Left cardiac atrium (tissue), 4 donors: ENCODE results near the gene ADAMTS17. TPM values are rescaled to one million over a fixed set of nuclear protein-coding genes. Genes with fewer than 3 reads are reported as not detected.

Experiments used
- ATAC-seq, 2 donors: fragments of 200-7000 bp; cut with Tn5 transposase; one replicate each; pipeline ENCODE4 v1.9.1; 2020; ENCODE audit warnings: mild to moderate bottlenecking in 2 of 2, moderate library complexity in 2 of 2
- DNase-seq: peaks from one replicate; pipeline ENCODE4 v3.0.0-alpha.2; 2020
- intact Hi-C, 2 donors: fragments of 100-400 bp; cut with DNase I; formaldehyde crosslinking; loops; one replicate each; pipeline versions ENCODE4 v1.14.1 to v1.15.1; 2022 to 2023
- total RNA-seq, 2 donors: library from RNA; stranded (reverse); fragmentation: NEBNext Ultra II Directional; extraction: Animal tissue kit (Norgen Biotek cat#: 25700); gene quantifications; one replicate each; pipeline ENCODE4 v1.2.1, GENCODE V29; 2021
- donor health status: DM: no; HTN: yes; CAD: no.
- donor health status: DM: no; HTN: yes; CAD: no; lungs with severe emphysema.
- donor health status: DM: yes; HTN: yes; CAD: no.
- donor health status: Dilated cardiomyopathy.

Gene ADAMTS17
- total RNA-seq, 2 donors from 2014 or later, result 3.2 to 6.3 TPM

DNA sequence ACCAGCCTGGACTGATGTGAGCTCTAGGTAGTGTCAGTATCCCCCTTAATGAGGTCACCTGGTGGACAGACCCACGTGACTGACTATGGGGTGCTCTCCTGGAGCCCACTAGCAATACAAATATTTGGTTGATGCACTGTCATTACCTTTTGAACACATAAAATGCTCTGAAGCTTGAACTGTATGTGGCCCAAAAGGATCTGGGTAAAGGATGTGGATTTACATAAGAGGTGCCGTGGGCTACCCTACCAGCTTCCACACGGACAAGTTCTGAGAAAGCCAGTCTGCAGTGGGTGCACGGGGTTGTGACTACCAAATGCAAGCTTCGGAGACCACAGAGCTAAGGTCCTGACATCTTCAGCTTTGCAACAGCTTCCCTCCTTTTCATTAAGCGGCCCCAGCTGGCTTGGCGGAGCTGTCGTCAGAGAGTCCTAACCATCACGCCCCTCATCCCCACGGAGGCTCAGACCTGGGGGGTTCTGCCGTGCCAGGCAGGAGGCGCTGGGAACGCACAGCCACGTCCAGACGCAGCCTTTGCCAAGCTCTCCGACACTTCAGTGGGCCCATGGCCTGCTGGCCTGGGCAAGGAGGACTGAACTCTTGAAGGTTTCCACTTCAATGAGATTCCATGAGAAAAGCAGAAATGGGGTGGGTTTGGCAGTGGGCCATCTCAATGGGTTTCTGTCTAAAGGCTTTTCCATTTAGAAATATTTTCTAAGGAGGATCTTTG, 228.3 kb downstream of the ADAMTS17 start:
- intact Hi-C loops, result loop anchor here in 1 of 2 donors (10.0 kb wide), 1 partner anchor 221 kb away; no protein-coding TSS in a partner anchor
- peak; percentile 32 to 46 for ATAC-seq
- peak; percentile 70 for DNase-seq

GRCh38 chr15:100112636-100113305, 229.0 kb downstream of the ADAMTS17 start:
- no peak for DNase-seq
- no peak for ATAC-seq

DNA sequence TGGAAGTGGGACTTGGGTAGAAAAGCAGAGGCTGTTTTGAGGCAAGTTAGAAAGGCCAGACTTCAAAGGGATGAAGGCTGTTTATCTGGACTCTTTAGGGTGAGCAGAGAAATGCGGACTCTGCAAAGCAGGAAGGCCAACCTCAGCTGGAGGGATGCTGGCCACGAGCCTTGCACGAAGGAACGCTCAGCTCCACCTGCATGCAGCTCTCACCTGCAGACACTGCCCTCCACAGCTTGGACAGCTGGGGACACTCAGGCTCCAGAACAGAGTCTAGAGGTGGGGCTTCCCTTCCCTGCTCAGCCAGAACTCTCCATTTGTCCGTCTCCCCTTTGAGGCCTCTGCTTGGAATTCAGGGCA, 229.7 kb downstream of the ADAMTS17 start:
- DNase-seq (no peak), ATAC-seq (no peak)
- intact Hi-C loops, result loop anchor here in 1 of 2 donors (10.0 kb wide), 1 partner anchor 223 kb away; no protein-coding TSS in a partner anchor

More at GRCh38 chr15:100112636-100113305, 229.0 kb downstream of the ADAMTS17 start:
- intact Hi-C loops, result loop anchor here in 1 of 2 donors (10.0 kb wide), 1 partner anchor 222 kb away; no protein-coding TSS in a partner anchor

DNA sequence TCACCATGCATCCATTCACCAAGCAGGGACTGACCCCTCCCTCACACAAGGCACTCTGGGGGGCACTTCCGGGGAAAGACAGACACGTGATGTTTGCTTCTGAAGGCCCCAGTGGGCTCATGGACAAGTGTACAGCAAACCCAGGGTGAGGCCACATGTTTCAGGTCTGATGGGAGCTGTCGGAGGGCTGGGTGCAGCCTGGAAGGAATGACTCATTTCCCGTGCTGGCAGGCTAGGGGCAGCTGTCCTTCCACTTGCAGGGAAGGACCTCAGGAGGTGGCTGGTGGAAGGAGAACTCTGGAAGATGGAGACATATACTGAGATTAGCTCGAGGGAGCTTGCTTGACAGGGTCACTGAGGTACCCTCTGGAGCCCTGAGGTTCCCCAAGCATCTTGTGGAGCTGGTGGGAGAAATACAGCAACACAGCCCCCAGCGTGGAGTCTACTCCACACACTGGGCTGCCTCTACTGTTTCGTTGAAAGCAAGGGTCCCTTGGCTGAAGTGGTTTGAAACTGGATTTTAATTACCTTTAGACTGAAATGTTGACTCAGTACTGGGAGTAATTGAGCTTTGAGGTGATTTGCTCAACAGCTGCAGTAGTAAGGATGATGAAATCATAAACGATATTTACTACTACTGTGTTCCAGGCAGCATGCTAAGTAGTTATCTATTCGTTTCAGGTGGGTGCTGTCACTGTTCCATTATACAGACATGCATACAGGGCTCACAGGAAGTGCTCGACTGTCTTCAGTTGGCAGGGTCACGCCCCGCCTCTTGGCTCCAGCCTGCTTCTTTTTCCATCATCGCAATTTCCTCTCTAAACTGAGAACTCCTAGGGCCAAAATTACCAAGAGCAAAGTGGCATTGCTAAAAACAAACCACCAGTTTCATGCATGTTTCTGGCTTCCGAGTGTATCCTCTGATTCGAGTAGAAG, 230.4 kb downstream of the ADAMTS17 start:
- ATAC-seq (peak; percentile 27 to 82), DNase-seq (peak; percentile 84)
- intact Hi-C loops, result loop anchor here in 1 of 2 donors (10.0 kb wide), 1 partner anchor 223 kb away; no protein-coding TSS in a partner anchor

DNA sequence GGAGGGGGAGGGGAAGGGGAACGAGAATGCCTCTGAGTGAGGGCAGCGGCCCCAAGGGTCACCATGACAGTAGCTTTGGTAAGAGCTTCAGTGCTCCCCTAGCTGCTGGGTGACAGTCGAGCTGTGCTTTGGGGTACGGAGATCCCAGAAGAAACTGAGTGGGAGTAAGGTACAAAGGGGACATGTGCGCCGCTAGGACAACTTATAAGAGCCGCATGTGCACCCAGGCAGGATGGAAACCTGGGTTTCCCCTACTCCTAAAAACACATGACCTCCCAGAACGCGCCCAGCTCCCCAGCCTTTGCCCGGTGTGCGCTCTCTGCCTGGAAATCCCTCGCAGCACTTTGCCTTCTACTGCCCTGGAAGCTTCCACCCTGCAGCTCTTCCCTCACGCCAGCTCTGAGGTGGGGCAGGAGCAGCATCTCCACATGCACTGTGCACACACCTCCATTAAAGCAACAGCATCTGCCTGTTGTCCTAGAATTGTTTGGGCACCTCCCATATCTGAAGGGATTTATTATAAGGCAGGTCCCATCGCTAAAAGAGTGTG, 232.2 kb downstream of the ADAMTS17 start:
- DNase-seq (no peak), ATAC-seq (no peak)
- intact Hi-C loops, result loop anchor here in 1 of 2 donors (10.0 kb wide), 1 partner anchor 225 kb away; no protein-coding TSS in a partner anchor

DNA sequence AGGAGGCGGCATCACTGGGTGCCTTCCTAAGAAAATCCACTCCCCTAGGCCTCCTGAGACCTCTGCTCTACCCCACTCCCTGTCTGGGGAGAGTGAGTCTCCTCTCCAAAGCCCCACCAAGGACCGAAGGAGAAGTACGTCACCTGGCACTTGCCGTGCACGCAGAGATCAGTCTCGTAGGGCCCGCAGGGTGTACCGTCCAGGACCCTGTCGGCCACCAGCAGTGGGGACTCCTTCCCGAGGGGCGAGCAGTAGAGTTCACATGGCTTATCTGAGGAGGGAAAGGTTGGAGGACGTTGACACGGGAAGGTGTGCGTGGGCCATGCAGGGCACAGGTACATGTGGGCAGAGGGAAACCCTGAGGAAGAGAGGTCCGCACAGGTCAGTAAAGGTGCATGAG, 232.9 kb downstream of the ADAMTS17 start:
- ATAC-seq (no peak), DNase-seq (no peak)
- intact Hi-C loops, result no loop called here

DNA sequence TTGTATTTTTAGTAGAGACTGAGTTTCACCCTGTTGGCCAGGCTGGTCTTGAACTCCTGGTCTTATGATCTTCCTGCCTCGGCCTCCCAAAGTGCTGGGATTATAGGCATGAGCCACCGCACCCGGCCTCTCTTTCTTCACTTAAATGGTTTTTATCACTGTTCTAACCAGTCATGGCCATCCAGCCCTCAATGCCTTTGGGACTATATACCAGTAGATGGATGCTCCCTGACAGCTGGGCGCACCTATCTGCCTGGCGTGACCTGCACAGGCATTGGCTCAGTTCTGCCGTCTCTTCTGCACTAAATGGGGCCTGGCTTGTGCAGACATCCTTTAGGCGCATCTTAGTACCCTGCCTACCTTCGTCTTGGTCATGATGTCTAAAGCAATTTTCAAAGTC, 233.4 kb downstream of the ADAMTS17 start:
- ATAC-seq (no peak), DNase-seq (no peak)
- intact Hi-C loops, result no loop called here

DNA sequence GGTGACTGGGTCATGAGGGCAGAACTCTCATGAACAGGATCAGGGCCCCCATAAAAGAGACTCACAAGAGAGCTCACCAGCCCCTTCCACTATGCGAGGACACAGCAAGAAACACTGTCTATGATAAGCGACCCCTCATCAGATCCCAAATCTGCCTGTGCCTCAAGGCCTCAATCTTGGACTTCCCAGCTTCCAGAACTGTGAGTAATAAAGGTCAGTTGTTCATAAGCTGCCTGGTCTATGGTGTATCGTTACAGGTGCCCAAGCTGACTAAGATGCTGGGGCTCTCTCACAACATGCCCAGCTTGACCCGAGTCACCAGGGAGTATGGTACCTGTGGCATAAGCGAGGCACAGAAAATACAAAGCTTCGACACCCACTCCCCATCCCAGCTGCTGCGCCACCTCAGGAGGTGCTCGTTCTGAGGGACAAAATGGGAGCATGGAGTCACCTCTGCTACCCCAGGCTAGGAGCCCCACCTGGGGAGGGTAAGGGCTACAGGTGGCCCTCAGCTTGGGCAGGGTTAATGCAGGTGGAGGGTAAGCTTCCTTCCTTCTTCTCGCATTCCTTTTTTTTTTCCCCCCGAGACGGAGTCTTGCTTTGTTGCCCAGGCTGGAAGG, 234.1 kb downstream of the ADAMTS17 start:
- intact Hi-C loops, result no loop called here
- no peak for ATAC-seq
- no peak for DNase-seq

GRCh38 chr15:100107151-100107550, 234.6 kb downstream of the ADAMTS17 start:
- DNase-seq (no peak), ATAC-seq (no peak)
- intact Hi-C loops, result no loop called here

DNA sequence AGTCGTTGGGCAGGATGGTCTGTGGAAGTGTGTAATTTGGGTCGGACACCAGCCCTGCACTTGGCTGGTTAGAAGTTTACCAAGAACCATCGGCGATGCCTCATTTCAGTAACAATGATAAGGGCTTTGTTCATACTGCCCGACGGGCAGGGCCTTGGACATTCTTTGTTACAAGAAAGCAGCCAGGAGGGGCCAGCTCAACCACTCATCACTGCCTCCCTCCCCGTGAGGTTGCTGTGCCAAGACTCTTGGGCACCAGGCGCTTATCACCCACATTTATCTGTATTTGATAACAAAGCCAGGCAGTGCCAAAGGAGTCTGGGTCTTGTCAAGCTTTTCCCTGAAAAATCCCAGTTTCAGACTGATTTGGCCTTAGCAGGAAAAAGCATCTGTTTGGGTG, 235.0 kb downstream of the ADAMTS17 start:
- DNase-seq, result no peak
- ATAC-seq, result peak in 1 of 2 donors; percentile 7
- intact Hi-C loops, result no loop called here

- ATAC-seq (no peak), DNase-seq (no peak)
Measured at GRCh38 chr15:100105101-100105500, 236.7 kb downstream of the ADAMTS17 start.

GRCh38 chr15:100104245-100104644, 237.5 kb downstream of the ADAMTS17 start:
- intact Hi-C loops, result no loop called here
- no peak for ATAC-seq

More at GRCh38 chr15:100105101-100105500, 236.7 kb downstream of the ADAMTS17 start:
- intact Hi-C loops, result no loop called here

DNA sequence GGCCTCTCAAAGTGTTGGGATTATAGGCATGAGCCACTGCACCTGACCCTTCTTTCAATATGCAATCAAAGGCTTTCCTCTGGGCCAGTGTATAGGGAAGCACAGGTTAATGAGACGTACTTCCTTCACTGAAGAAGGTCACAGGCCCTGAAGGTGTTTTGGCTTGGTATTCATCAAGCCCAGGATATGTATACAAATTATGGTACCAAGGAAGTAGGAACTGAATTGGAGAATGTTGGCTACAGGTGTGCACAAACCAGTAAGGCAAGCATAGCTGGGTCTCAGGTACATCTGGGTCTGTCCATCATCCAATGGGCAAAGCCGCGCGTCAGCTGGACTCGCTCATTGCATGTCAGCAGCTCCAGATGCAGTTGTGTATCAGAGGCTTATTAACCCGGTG, 237.9 kb downstream of the ADAMTS17 start:
- DNase-seq (no peak), ATAC-seq (no peak)
- intact Hi-C loops, result no loop called here

More at GRCh38 chr15:100104245-100104644, 237.5 kb downstream of the ADAMTS17 start:
- no peak for DNase-seq

GRCh38 chr15:100101426-100102089, 240.2 kb downstream of the ADAMTS17 start:
- ATAC-seq, result peak; percentile 51 to 90
- peak; percentile 45 for DNase-seq
- intact Hi-C loops, result no loop called here

DNA sequence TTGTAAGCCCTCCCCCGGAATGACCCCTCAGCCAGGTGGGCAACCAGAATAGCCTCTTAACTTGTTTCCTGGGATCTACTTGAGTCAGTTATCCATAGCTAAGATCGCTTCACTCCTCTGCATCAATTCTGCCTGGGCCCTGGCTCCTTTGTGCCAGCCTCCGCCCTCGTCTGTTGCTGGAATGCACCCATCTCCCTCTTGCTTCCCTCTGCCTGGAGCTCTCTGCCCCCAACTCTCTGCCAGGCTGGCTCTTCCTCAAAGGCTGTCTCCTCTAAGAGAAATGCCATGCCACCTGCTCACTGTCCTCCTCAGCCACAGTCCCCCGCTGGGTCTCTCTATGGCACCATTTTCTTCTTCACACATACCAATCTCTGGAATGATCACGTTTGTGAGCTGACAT, 240.8 kb downstream of the ADAMTS17 start:
- DNase-seq (no peak), ATAC-seq (no peak)
- intact Hi-C loops, result no loop called here

DNA sequence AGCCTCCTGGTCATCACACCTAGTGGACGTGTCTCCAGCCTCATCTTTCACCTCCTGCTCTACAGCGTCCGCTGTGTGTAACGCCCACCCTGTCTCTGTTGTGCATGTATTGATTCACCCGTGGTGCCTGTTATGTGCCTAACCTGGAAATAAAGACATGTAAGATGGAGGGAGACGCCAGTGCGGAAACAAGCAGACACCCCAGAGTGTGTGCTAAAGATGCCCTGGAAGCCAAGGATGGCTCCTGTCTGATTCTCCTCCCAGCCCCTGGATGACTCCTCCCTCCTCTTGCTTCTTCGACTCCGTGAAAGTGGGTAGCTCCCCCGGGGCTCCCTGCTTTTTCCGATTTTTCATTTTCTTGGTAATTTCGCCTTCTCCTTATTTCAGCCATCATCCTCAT, 241.8 kb downstream of the ADAMTS17 start:
- intact Hi-C loops, result no loop called here
- ATAC-seq, result no peak
- DNase-seq, result no peak

- intact Hi-C loops, result no loop called here
- DNase-seq (no peak), ATAC-seq (no peak)
Measured at GRCh38 chr15:100098705-100099104, 243.1 kb downstream of the ADAMTS17 start.
